ENCODE measurements around the gene MAJIN.

GRCh38 chr11:65002706-65003105 is 30.8 kb upstream of the MAJIN start:
- TF ChIP-seq CTCF (IDR thresholded peaks at IDR 0.05), result no peak
- TF ChIP-seq POLR2AphosphoS5 (IDR thresholded peaks at IDR 0.05), result no peak
- no peak for TF ChIP-seq POLR2A (IDR thresholded peaks at IDR 0.05)

Data from prostate gland (tissue), 2 donors.